HepG2 (cell line): Measurements from ENCODE around the gene ABHD12. TPM values are rescaled to one million over a fixed set of nuclear protein-coding genes. Genes with fewer than 3 reads are reported as not detected.

ENCODE experiments used
- ATAC-seq: fragments of 200-7000 bp; cut with Tn5 transposase; 3 replicates; pipeline ENCODE4 v1.9.1; 2020; ENCODE audit warnings: mild to moderate bottlenecking, moderate library complexity
- BruUV-seq: library from RNA; stranded (reverse); fragments of 400-500 nt; replicated peaks from 2 replicates; lab custom pipeline; 2021; lab: Mats Ljungman, UMichigan
- CTCF ChIA-PET: fragments of 300-600 bp; formaldehyde crosslinking; extraction: SDS; loops from one replicate; lab custom pipeline; 2021; ENCODE audit warnings: low total read pairs, inconsistent platforms, low intra/inter-chr PET ratio; lab: Yijun Ruan, JAX
- POLR2A ChIA-PET: fragments of 350-600 bp; sonication (Branson Sonifier 250); formaldehyde crosslinking; loops from one replicate; lab custom pipeline; 2020; ENCODE audit warnings: antibody characterized with exemption, inconsistent platforms; lab: Yijun Ruan, JAX
- DNase-seq: peaks from one replicate; pipeline ENCODE4 v3.0.0-alpha.2; 2015; ENCODE audit warnings: low spot score
- FAIRE-seq: peaks from 3 replicates; lab custom pipeline; 2011; peaks lifted over from hg19 to GRCh38; lab: Jason Lieb, UNC
- H2AFZ ChIP-seq: one replicate; pipeline ENCODE4 v1.6.1; 2011; ENCODE audit warnings: low read length, inconsistent platforms
- H3K27ac ChIP-seq: fragments of 300-600 bp; 3 replicates; pipeline ENCODE4 v1.8.0; 2011; ENCODE audit warnings: mixed run types, mild to moderate bottlenecking, mixed read lengths, low read length, inconsistent platforms; ENCODE audit not compliant: insufficient read depth; ENCODE audit errors: extremely low read length
- H3K27me3 ChIP-seq, 2 experiments: fragments of 200-600 bp in 1 of 2; 2 replicates in 1 of 2; 3 replicates in 1 of 2; pipeline versions ENCODE4 v1.6.0 to v1.8.0; 2011; ENCODE audit warnings: low read length in 2 of 2, mild to moderate bottlenecking in 2 of 2, moderate library complexity in 2 of 2, inconsistent platforms in 1 of 2; ENCODE audit not compliant: insufficient read depth in 2 of 2, control insufficient read depth in 1 of 2
- H3K36me3 ChIP-seq, 2 experiments: fragments of 200-600 bp in 1 of 2; replicated peaks in 1 of 2; 2 replicates in 1 of 2; 3 replicates in 1 of 2; pipeline versions ENCODE4 v1.5.1 to v1.8.0; 2011; ENCODE audit warnings: low read length in 2 of 2, inconsistent platforms in 1 of 2; ENCODE audit not compliant: insufficient read depth in 2 of 2, control insufficient read depth in 1 of 2
- H3K4me1 ChIP-seq: 2 replicates; pipeline ENCODE4 v1.5.1; 2012; ENCODE audit warnings: low read length, inconsistent platforms; ENCODE audit not compliant: insufficient read depth
- H3K4me2 ChIP-seq: 2 replicates; pipeline ENCODE4 v1.6.0; 2011; ENCODE audit warnings: low read depth, low read length, inconsistent platforms
- H3K4me3 ChIP-seq, 3 experiments: fragments of 200-600 bp in 1 of 3; sonication (generic), shearing (Covaris generic) in 1 of 3; replicated peaks in 1 of 3; 2 replicates each; pipeline ENCODE4 v1.5.1; 2011 to 2016; ENCODE audit warnings: low read length in 3 of 3, inconsistent platforms in 2 of 3, low read depth in 2 of 3, mild to moderate bottlenecking in 2 of 3, control low read depth in 1 of 3, mixed read lengths in 1 of 3; ENCODE audit not compliant: insufficient read depth in 1 of 3
- H3K79me2 ChIP-seq: one replicate; pipeline ENCODE4 v1.6.1; 2011; ENCODE audit warnings: low read length, inconsistent platforms; ENCODE audit not compliant: insufficient read depth
- H3K9ac ChIP-seq: 2 replicates; pipeline ENCODE4 v1.6.0; 2011; ENCODE audit warnings: mild to moderate bottlenecking, low read depth, low read length, inconsistent platforms; ENCODE audit not compliant: insufficient read depth
- H3K9me3 ChIP-seq: 2 replicates; pipeline ENCODE4 v1.5.1; 2012; ENCODE audit warnings: mild to moderate bottlenecking, low read length
- H4K20me1 ChIP-seq: 2 replicates; pipeline ENCODE4 v1.6.0; 2011; ENCODE audit warnings: inconsistent platforms, mild to moderate bottlenecking, low read length, moderate library complexity; ENCODE audit not compliant: insufficient read depth
- ATF7 ChIP-seq, 2 experiments: fragments of 450-650 bp in 1 of 2; sonication (generic) in 1 of 2; formaldehyde crosslinking in 1 of 2; IDR thresholded peaks; 2 replicates each; pipeline versions ENCODE4 v1.4.0 to v1.6.1; 2016 to 2020; ENCODE audit warnings: antibody characterized with exemption in 1 of 2, mild to moderate bottlenecking in 1 of 2, missing genetic modification reagents in 1 of 2
- CEBPB ChIP-seq: IDR thresholded peaks from 2 replicates; pipeline ENCODE4 v1.6.1; 2011; ENCODE audit warnings: low read depth, low read length, improper control_type of control experiment, borderline replicate concordance
- EEA1 ChIP-seq: sonication (generic); formaldehyde crosslinking; IDR thresholded peaks from 2 replicates; pipeline ENCODE4 v1.5.1; 2020; ENCODE audit warnings: mild to moderate bottlenecking, missing genetic modification reagents, borderline replicate concordance
- FIP1L1 ChIP-seq: fragments of 200-400 bp; formaldehyde crosslinking; IDR thresholded peaks from 2 replicates; pipeline ENCODE4 v1.6.1; 2018; ENCODE audit warnings: low read depth, mild to moderate bottlenecking, low read length, moderate library complexity, borderline replicate concordance; ENCODE audit not compliant: insufficient read depth
- PHF20 ChIP-seq: sonication (generic); formaldehyde crosslinking; IDR thresholded peaks from 2 replicates; pipeline ENCODE4 v1.5.0; 2020; ENCODE audit warnings: mild to moderate bottlenecking, missing genetic modification reagents
- SOX5 ChIP-seq: IDR thresholded peaks from 2 replicates; pipeline ENCODE4 v1.6.1; 2016; ENCODE audit warnings: borderline replicate concordance
- SRSF4 ChIP-seq: fragments of 200-400 bp; formaldehyde crosslinking; IDR thresholded peaks from one replicate; pipeline ENCODE4 v1.6.1; 2018; ENCODE audit warnings: mild to moderate bottlenecking, low read depth, low read length, moderate library complexity; ENCODE audit not compliant: poor library complexity, severe bottlenecking
- ZNF7 ChIP-seq: IDR thresholded peaks from 2 replicates; pipeline ENCODE4 v1.6.1; 2016; ENCODE audit warnings: missing biosample characterization, missing genetic modification reagents
- ZNF773 ChIP-seq: sonication (generic); formaldehyde crosslinking; IDR thresholded peaks from 2 replicates; pipeline ENCODE4 v1.4.0; 2020; ENCODE audit warnings: missing genetic modification reagents, borderline replicate concordance
- WGBS: methylation state at CpG from one replicate; pipeline ENCODE4 v1.1.6; 2017; ENCODE audit warnings: low lambda C conversion rate; 5-methylcytosine and 5-hydroxymethylcytosine counted together
- in situ Hi-C: cut with HindIII; loops from 2 replicates; pipeline ENCODE4 v1.10.0; 2017; ENCODE audit warnings: low pct_unique_long_range_greater_than_20kb; ENCODE audit not compliant: extremely low pct_ligation_motif_present
- intact Hi-C: fragments of 100-400 bp; cut with micrococcal nuclease; formaldehyde crosslinking; loops from one replicate; pipeline ENCODE4 v1.10.0; 2022; ENCODE audit not compliant: unreplicated experiment
- polyA plus RNA-seq, 8 experiments: library from polyadenylated mRNA; depleted of rRNA in 3 of 8; stranded (reverse) in 7 of 8; unstranded in 1 of 8; fragments of >200 nt; fragmentation: Illumina TruSeq in 4 of 8; extraction: Trizol in 4 of 8; gene quantifications; 2 replicates each; pipeline versions ENCODE4 v1.2.1 to v1.2.3, GENCODE V29; 2011 to 2016; ENCODE audit warnings: low read depth in 4 of 8, missing spikeins in 1 of 8, mixed read lengths in 1 of 8; ENCODE audit not compliant: insufficient read depth in 1 of 8
- total RNA-seq, 5 experiments: library from RNA; depleted of rRNA; stranded (reverse); fragments of >200 nt; fragmentation: Illumina TruSeq; extraction: Trizol; gene quantifications; 2 replicates each; pipeline ENCODE4 v1.2.3, GENCODE V29; 2016; ENCODE audit warnings: low read depth in 1 of 5
- TF ChIP-seq, protein P1 (sequence below): sonication (generic); formaldehyde crosslinking; IDR thresholded peaks from 2 replicates; pipeline ENCODE4 v1.4.0; 2020; ENCODE audit warnings: missing genetic modification reagents

Gene ABHD12
- total and polyA plus RNA-seq, 2 of the 13 experiments (the other 11 are each of a cell fraction or from before 2014, with no cell fraction given), result 23.5 to 72.1 TPM

DNA sequence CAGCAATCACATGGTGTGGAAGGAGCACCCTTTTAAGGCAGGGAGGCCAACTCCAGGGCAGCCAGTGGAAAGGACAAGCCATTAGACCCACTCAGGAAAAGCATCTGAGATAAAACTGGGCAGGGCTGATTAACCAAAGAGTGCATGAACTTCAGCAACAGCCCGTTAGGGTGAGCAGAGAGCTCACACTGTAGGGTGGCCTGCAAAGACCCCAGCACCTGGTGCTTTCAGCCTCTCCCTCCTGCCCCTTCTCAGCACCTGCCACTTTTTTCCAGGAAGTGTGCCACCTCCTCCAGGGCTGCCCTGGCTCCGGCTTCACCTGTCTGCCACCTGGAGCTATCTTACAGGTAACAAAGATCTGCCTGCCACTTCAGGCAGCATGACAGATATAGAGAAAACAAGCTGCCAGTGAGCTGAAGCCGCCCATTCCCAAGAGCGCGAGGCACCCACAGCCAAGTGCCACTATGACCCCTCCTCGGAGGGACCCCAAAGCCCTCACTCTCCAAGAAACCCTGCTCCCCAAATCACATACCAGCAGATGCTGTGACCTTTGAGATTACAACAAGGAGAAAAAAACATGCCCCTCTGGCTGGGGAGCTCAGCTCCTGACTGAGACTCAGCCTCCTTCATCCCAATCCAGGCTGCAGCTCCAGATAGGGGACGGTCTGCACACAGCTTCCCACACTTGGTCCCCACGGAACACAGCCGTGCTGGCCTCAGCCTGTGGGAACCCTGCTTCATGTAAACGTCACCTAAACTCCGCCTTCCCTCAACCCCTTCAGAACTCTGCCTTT is 71.2 kb downstream of the ABHD12 start:
- TF ChIP-seq PHF20 (CRISPR knock-in tag) (no peak), CEBPB (no peak), SRSF4 (no peak), ZNF7 (CRISPR knock-in tag) (no peak), FIP1L1 (no peak), ZNF773 (CRISPR knock-in tag) (no peak), ATF7 (IDR thresholded peaks at IDR 0.05) (no peak), ATF7 (CRISPR knock-in tag; IDR thresholded peaks at IDR 0.05) (no peak), SOX5 (CRISPR knock-in tag) (no peak), EEA1 (CRISPR knock-in tag) (no peak)
- TF ChIP-seq, protein P1, sequence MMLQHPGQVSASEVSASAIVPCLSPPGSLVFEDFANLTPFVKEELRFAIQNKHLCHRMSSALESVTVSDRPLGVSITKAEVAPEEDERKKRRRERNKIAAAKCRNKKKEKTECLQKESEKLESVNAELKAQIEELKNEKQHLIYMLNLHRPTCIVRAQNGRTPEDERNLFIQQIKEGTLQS (CRISPR knock-in tag), result no peak
- Histone ChIP-seq H3K4me2 (no peak overlapping the region), H3K27ac (no peak overlapping the region), H3K4me1 (0 out of 2 replicates have a peak, but pooled peaks cover 6% of the 10 kb centered on the region), H3K9me3 (no peaks in the 10 kb centered on the region), H3K4me3 (no peak overlapping the region), H3K36me3 (peaks cover 25 to 58% of the 10 kb centered on the region in 2 experiments), H3K79me2 (no peaks in the 10 kb centered on the region), H3K27me3 (no peaks in the 10 kb centered on the region), H4K20me1 (no peaks in the 10 kb centered on the region; the same call in 1 of the 2 replicates), H3K9ac (no peak overlapping the region), H2AFZ (no peak overlapping the region)
- in situ Hi-C loops (loop anchor here (25.0 kb wide), 1 partner anchor 343 kb away; no protein-coding TSS in a partner anchor), intact Hi-C loops (no loop called here)
- POLR2A ChIA-PET, result no interaction called here
- FAIRE-seq, result no peak
- CTCF ChIA-PET, result no interaction called here
- BruUV-seq, result no TSS peak
- no peak for ATAC-seq
- WGBS, result 98% methylated on average over 11 of the region's 11 CpGs
- no peak for DNase-seq
